MCF 10A (cell line): ENCODE measurements around the gene ARHGAP40. TPM values are rescaled to one million over a fixed set of nuclear protein-coding genes. Genes with fewer than 3 reads are reported as not detected.

Experiments used
- BruUV-seq: library from RNA; stranded (reverse); fragments of 400-500 nt; replicated peaks from 2 replicates; lab custom pipeline; 2021; lab: Mats Ljungman, UMichigan
- CTCF ChIA-PET: fragments of 300-600 bp; sonication (Branson Sonifier 250); formaldehyde crosslinking; extraction: SDS; loops from one replicate; lab custom pipeline; 2021; ENCODE audit warnings: antibody characterized with exemption, inconsistent platforms; lab: Yijun Ruan, JAX
- POLR2A ChIA-PET: fragments of 300-600, 350-650 bp; sonication (Branson Sonifier 250); formaldehyde crosslinking; extraction: SDS; loops from one replicate; lab custom pipeline; 2020; ENCODE audit warnings: antibody characterized with exemption, inconsistent platforms; lab: Yijun Ruan, JAX
- DNase-seq: peaks from one replicate; pipeline ENCODE4 v3.0.0-alpha.2; 2018; ENCODE audit not compliant: unreplicated experiment
- H3K27ac Mint-ChIP-seq: one replicate; pipeline ENCODE4 v1.8.0; 2022; ENCODE audit warnings: mild to moderate bottlenecking, low read depth, mixed read lengths; ENCODE audit not compliant: unreplicated experiment
- H3K27me3 Mint-ChIP-seq: one replicate; pipeline ENCODE4 v1.8.0; 2022; ENCODE audit warnings: mixed read lengths; ENCODE audit not compliant: insufficient read depth, unreplicated experiment
- H3K36me3 Mint-ChIP-seq: one replicate; pipeline ENCODE4 v1.8.0; 2022; ENCODE audit warnings: mild to moderate bottlenecking, moderate library complexity, mixed read lengths; ENCODE audit not compliant: insufficient read depth, unreplicated experiment
- H3K4me1 Mint-ChIP-seq: one replicate; pipeline ENCODE4 v1.8.0; 2022; ENCODE audit warnings: mixed read lengths; ENCODE audit not compliant: insufficient read depth, unreplicated experiment
- H3K4me3 Mint-ChIP-seq: one replicate; pipeline ENCODE4 v1.8.0; 2022; ENCODE audit warnings: mild to moderate bottlenecking, moderate library complexity, mixed read lengths; ENCODE audit not compliant: unreplicated experiment
- H3K9me3 Mint-ChIP-seq: one replicate; pipeline ENCODE4 v1.8.0; 2022; ENCODE audit warnings: mixed read lengths; ENCODE audit not compliant: unreplicated experiment
- CTCF ChIP-seq: fragments of 200-600 bp; IDR thresholded peaks from one replicate; pipeline ENCODE4 v1.8.0; 2022; ENCODE audit warnings: antibody characterized with exemption, mild to moderate bottlenecking; ENCODE audit not compliant: unreplicated experiment
- intact Hi-C: fragments of 100-400 bp; cut with micrococcal nuclease; formaldehyde crosslinking; loops from 2 replicates; pipeline ENCODE4 v1.14.1; 2022
- total RNA-seq: library from RNA; stranded (reverse); gene quantifications from 2 replicates; pipeline ENCODE4 v1.2.3, GENCODE V29; 2022

The ARHGAP40 gene
- total RNA-seq, 1 experiment from 2014 or later, result not detected

- Mint-ChIP-seq H3K4me3 (no peak overlapping the region), H3K36me3 (no peaks in the 10 kb centered on the region), H3K9me3 (no peaks in the 10 kb centered on the region), H3K4me1 (no peaks in the 10 kb centered on the region), H3K27ac (no peak overlapping the region), H3K27me3 (peaks cover 24% of the 10 kb centered on the region)
- no TSS peak for BruUV-seq
- intact Hi-C loops, result no loop called here
- no peak for TF ChIP-seq CTCF
- ChIA-PET CTCF (interaction anchor here (0.7 to 4.8 kb wide), 3 partner anchors 15 to 78 kb away, joined by 3 to 37 read pairs (median 4); no protein-coding TSS in a partner anchor), POLR2A (interaction anchor here (0.6 to 1.0 kb wide), 2 partner anchors 75 to 907 kb away, joined by 3 read pairs; no protein-coding TSS in a partner anchor)
- no peak for DNase-seq
Observed at GRCh38 chr20:38674092-38674764, 72.6 kb downstream of the ARHGAP40 start.

- TF ChIP-seq CTCF, result no peak
- Mint-ChIP-seq H3K36me3 (no peaks in the 10 kb centered on the region), H3K4me1 (no peaks in the 10 kb centered on the region), H3K4me3 (no peak overlapping the region), H3K9me3 (no peaks in the 10 kb centered on the region), H3K27ac (no peak overlapping the region), H3K27me3 (peaks cover 21% of the 10 kb centered on the region)
- CTCF ChIA-PET, result interaction anchor here (4.8 kb wide), 1 partner anchor 16 kb away, joined by 37 read pairs; no protein-coding TSS in a partner anchor
- POLR2A ChIA-PET, result no interaction called here
- BruUV-seq, result no TSS peak
- intact Hi-C loops, result no loop called here
- no peak for DNase-seq
Observed at GRCh38 chr20:38674765-38675133, 73.1 kb downstream of the ARHGAP40 start.

GRCh38 chr20:38676576-38676975 is 75.0 kb downstream of the ARHGAP40 start:
- intact Hi-C loops, result no loop called here
- no TSS peak for BruUV-seq
- no peak for TF ChIP-seq CTCF
- H3K4me3 Mint-ChIP-seq, result no peak overlapping the region
- H3K36me3 Mint-ChIP-seq, result no peaks in the 10 kb centered on the region
- no peak overlapping the region for H3K27ac Mint-ChIP-seq
- CTCF ChIA-PET, result no interaction called here
- no peak for DNase-seq
- H3K9me3 Mint-ChIP-seq, result no peaks in the 10 kb centered on the region
- H3K27me3 Mint-ChIP-seq, result peaks cover 24% of the 10 kb centered on the region
- no peaks in the 10 kb centered on the region for H3K4me1 Mint-ChIP-seq
- POLR2A ChIA-PET, result no interaction called here

GRCh38 chr20:38680500-38681306 is 79.1 kb downstream of the ARHGAP40 start:
- peaks cover 37% of the 10 kb centered on the region for H3K27me3 Mint-ChIP-seq
- no TSS peak for BruUV-seq
- no peak overlapping the region for H3K27ac Mint-ChIP-seq
- peak; percentile 57 for DNase-seq
- ChIA-PET POLR2A (interaction anchor here (0.5 to 0.8 kb wide), 2 partner anchors 55 to 686 kb away, joined by 3 read pairs; no protein-coding TSS in a partner anchor), CTCF (interaction anchor here (0.6 to 2.4 kb wide), 5 partner anchors 22 to 425 kb away, joined by 3 to 10 read pairs (median 3); no protein-coding TSS in a partner anchor)
- intact Hi-C loops, result no loop called here
- no peak overlapping the region for H3K4me3 Mint-ChIP-seq
- H3K4me1 Mint-ChIP-seq, result no peaks in the 10 kb centered on the region
- peaks cover 3% of the 10 kb centered on the region for H3K36me3 Mint-ChIP-seq
- TF ChIP-seq CTCF, result no peak
- no peaks in the 10 kb centered on the region for H3K9me3 Mint-ChIP-seq
